Neuron (in vitro differentiated cells): ENCODE results near the gene PFKL.

Source experiments
- H2AFZ ChIP-seq: one replicate; pipeline ENCODE4 v1.6.1; 2013; ENCODE audit warnings: low read depth, mild to moderate bottlenecking, inconsistent platforms, low read length, moderate library complexity
- H3K27me3 ChIP-seq: one replicate; pipeline ENCODE4 v1.6.1; 2013; ENCODE audit warnings: low read length; ENCODE audit not compliant: insufficient read depth
- H3K36me3 ChIP-seq: one replicate; pipeline ENCODE4 v1.6.1; 2013; ENCODE audit warnings: low read length; ENCODE audit not compliant: insufficient read depth
- H3K4me1 ChIP-seq: one replicate; pipeline ENCODE4 v1.6.1; 2013; ENCODE audit warnings: low read length; ENCODE audit not compliant: insufficient read depth
- H3K4me3 ChIP-seq: 2 replicates; pipeline ENCODE4 v1.5.1; 2013; ENCODE audit warnings: mild to moderate bottlenecking, low read length, moderate library complexity
- H3K9me3 ChIP-seq: one replicate; pipeline ENCODE4 v1.6.1; 2013; ENCODE audit warnings: low read length

PFKL gene

GRCh38 chr21:44316277-44316900 is 16.5 kb downstream of the PFKL start:
- H3K36me3 ChIP-seq: peaks cover 59% of the 10 kb centered on the region
- H3K9me3 ChIP-seq: no peaks in the 10 kb centered on the region
- no peak overlapping the region for H3K4me3 ChIP-seq
- H3K4me1 ChIP-seq: no peaks in the 10 kb centered on the region
- H2AFZ ChIP-seq: no peak overlapping the region
- H3K27me3 ChIP-seq: no peaks in the 10 kb centered on the region

- Histone ChIP-seq H3K27me3 (no peaks in the 10 kb centered on the region), H3K4me1 (no peaks in the 10 kb centered on the region), H2AFZ (no peak overlapping the region), H3K36me3 (peaks cover 59% of the 10 kb centered on the region), H3K9me3 (no peaks in the 10 kb centered on the region), H3K4me3 (no peak overlapping the region)
These were observed 17.5 kb downstream of the PFKL start for GRCh38 chr21:44317241-44317782.

- H3K36me3 ChIP-seq: peaks cover 56% of the 10 kb centered on the region
- H3K4me1 ChIP-seq: no peaks in the 10 kb centered on the region
- no peaks in the 10 kb centered on the region for H3K9me3 ChIP-seq
- H3K4me3 ChIP-seq: no peak overlapping the region
- no peaks in the 10 kb centered on the region for H3K27me3 ChIP-seq
- H2AFZ ChIP-seq: no peak overlapping the region
These were observed 18.0 kb downstream of the PFKL start for GRCh38 chr21:44317871-44318270.

GRCh38 chr21:44318489-44319285 is 18.8 kb downstream of the PFKL start:
- Histone ChIP-seq H3K9me3 (no peaks in the 10 kb centered on the region), H3K4me1 (no peaks in the 10 kb centered on the region), H3K27me3 (no peaks in the 10 kb centered on the region), H3K4me3 (no peak overlapping the region), H2AFZ (no peak overlapping the region), H3K36me3 (peaks cover 51% of the 10 kb centered on the region)

- Histone ChIP-seq H3K9me3 (no peaks in the 10 kb centered on the region), H3K4me1 (no peaks in the 10 kb centered on the region), H3K36me3 (peaks cover 58% of the 10 kb centered on the region), H3K4me3 (no peak overlapping the region), H2AFZ (no peak overlapping the region), H3K27me3 (no peaks in the 10 kb centered on the region)
These were observed 19.7 kb downstream of the PFKL start for GRCh38 chr21:44319407-44320065.

- Histone ChIP-seq H3K36me3 (peaks cover 55% of the 10 kb centered on the region), H2AFZ (no peak overlapping the region), H3K4me3 (no peak overlapping the region), H3K27me3 (no peaks in the 10 kb centered on the region), H3K9me3 (no peaks in the 10 kb centered on the region), H3K4me1 (no peaks in the 10 kb centered on the region)
These were observed 21.0 kb downstream of the PFKL start for GRCh38 chr21:44320847-44321246.

GRCh38 chr21:44321846-44322450 is 22.1 kb downstream of the PFKL start:
- no peaks in the 10 kb centered on the region for H3K9me3 ChIP-seq
- H3K27me3 ChIP-seq: no peaks in the 10 kb centered on the region
- no peak overlapping the region for H2AFZ ChIP-seq
- no peak overlapping the region for H3K4me3 ChIP-seq
- H3K36me3 ChIP-seq: peaks cover 45% of the 10 kb centered on the region
- no peaks in the 10 kb centered on the region for H3K4me1 ChIP-seq

- H2AFZ ChIP-seq: no peak overlapping the region
- no peaks in the 10 kb centered on the region for H3K9me3 ChIP-seq
- H3K4me1 ChIP-seq: no peaks in the 10 kb centered on the region
- H3K36me3 ChIP-seq: peaks cover 49% of the 10 kb centered on the region
- H3K4me3 ChIP-seq: no peak overlapping the region
- H3K27me3 ChIP-seq: no peaks in the 10 kb centered on the region
These were observed 22.9 kb downstream of the PFKL start for GRCh38 chr21:44322621-44323325.

GRCh38 chr21:44323591-44323990 is 23.7 kb downstream of the PFKL start:
- H2AFZ ChIP-seq: no peak overlapping the region
- no peaks in the 10 kb centered on the region for H3K9me3 ChIP-seq
- no peaks in the 10 kb centered on the region for H3K4me1 ChIP-seq
- no peak overlapping the region for H3K4me3 ChIP-seq
- H3K36me3 ChIP-seq: peaks cover 42% of the 10 kb centered on the region
- no peaks in the 10 kb centered on the region for H3K27me3 ChIP-seq

- no peaks in the 10 kb centered on the region for H3K4me1 ChIP-seq
- peaks cover 39% of the 10 kb centered on the region for H3K36me3 ChIP-seq
- no peaks in the 10 kb centered on the region for H3K27me3 ChIP-seq
- no peak overlapping the region for H2AFZ ChIP-seq
- no peak overlapping the region for H3K4me3 ChIP-seq
- no peaks in the 10 kb centered on the region for H3K9me3 ChIP-seq
These were observed 24.4 kb downstream of the PFKL start for GRCh38 chr21:44324106-44324853.

GRCh38 chr21:44324854-44325107 is 24.9 kb downstream of the PFKL start:
- H3K27me3 ChIP-seq: no peaks in the 10 kb centered on the region
- H3K36me3 ChIP-seq: peaks cover 34% of the 10 kb centered on the region
- no peaks in the 10 kb centered on the region for H3K9me3 ChIP-seq
- no peak overlapping the region for H3K4me3 ChIP-seq
- H2AFZ ChIP-seq: no peak overlapping the region
- no peaks in the 10 kb centered on the region for H3K4me1 ChIP-seq
